ENCODE measurements around the gene RPS3.
"Not testable (repeated sequence)": the region's sequence is repeated elsewhere in the genome, so short reads cannot be mapped to it uniquely, and the experiment has no call there.

Gene RPS3

DNA sequence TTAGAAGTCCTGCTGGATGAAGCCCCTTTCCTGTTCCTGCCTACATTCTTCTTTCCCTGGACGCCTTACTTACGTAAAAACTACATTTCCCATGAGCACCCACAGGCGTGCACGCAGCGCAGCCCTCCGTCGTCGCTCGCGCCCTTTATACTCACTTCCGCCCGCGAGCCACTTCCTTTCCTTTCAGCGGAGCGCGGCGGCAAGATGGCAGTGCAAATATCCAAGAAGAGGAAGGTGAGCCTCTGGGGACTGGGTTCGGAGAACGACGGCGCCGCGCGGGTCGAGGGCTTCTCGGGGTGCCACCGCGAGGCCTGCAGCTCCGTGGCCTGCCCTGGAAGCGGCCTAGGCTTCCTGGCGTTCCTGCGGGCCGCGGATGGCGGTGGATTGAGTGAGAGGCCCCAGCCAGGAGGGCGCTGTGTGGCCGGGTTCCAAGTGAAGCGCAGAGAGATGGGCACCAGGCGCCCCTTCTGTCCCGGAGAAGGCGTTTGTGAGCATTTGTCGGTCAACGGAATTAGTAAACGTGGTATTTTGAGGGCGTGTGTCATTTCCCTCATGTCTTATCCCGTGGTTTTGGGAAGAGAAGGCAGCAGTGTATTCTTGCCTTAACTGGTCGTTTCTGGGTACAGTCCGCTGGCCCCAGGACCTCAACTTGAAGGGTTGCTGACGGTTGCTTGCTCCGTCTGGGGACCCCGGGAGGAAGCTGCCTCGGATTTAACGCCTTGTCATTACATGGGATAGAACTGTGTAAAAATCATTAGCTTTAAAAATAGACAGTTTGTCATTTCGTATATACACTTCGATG is at the start of gene RPS3:
Gene RPS3 (plus strand): TSS at position 175 of the 802 bp plus-strand sequence. CDS start 30 bp downstream, at position 205.
- peak; percentile 96 for DNase-seq

DNA sequence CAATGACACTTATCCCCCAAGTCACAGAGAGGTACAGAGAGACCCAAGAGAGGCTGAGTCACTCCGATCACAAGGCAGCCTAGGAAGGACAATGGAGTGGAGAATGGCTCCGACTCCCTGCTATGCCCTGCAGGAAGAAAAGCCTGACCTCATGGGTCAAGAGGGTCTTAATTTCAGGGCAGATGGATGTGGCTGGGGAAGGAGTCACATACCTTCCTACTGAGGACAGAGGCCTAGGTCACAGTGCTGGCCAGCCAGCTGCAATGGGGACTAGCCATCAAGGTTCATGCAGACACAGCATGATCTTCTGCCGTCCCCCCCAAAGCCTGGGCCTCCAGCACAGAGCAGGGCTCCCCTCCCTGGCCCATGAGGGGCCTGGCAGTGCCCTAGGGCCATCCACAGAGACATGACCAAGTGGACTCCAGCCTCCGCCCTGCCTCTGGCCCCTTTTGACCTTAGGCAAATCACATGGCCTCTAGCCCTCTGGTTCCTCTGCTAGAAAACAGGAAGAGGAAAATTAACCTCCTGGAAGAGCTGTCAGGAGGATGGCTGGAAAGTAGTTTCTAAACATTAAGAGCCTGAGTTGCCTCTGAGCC is 49.7 kb upstream of the RPS3 start:
- DNase-seq = no peak

DNA sequence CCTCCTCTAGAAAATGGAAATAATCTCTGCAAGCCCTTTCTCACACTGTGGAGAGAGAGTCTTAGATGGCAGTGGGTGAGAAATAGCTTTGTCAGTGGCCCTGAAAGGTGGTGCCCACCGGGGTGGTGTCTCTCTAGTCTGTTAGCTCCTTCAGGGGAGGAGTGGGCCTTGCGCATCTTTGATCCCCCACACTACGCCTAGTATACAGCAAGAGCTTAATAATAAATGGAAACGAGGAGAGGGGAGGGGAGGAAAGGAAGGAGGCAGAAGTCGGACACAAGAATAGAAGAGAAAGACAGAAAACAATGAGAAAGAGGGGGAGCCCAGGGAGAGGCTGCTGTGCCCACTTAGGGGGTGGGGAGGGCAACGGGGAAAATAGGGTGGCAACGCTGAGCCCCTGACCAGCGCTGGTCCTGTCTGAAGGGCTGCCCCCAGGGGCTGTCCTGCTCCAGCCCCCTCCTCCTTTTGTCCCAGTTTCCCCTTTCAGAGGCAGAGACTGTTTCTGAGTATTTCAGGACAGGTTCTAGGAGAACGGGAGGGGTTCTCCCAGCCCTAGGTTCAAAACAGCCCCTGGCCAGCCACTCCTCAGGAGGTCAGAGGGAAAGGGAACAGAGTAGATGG is 49.1 kb upstream of the RPS3 start:
- DNase-seq = no peak

DNA sequence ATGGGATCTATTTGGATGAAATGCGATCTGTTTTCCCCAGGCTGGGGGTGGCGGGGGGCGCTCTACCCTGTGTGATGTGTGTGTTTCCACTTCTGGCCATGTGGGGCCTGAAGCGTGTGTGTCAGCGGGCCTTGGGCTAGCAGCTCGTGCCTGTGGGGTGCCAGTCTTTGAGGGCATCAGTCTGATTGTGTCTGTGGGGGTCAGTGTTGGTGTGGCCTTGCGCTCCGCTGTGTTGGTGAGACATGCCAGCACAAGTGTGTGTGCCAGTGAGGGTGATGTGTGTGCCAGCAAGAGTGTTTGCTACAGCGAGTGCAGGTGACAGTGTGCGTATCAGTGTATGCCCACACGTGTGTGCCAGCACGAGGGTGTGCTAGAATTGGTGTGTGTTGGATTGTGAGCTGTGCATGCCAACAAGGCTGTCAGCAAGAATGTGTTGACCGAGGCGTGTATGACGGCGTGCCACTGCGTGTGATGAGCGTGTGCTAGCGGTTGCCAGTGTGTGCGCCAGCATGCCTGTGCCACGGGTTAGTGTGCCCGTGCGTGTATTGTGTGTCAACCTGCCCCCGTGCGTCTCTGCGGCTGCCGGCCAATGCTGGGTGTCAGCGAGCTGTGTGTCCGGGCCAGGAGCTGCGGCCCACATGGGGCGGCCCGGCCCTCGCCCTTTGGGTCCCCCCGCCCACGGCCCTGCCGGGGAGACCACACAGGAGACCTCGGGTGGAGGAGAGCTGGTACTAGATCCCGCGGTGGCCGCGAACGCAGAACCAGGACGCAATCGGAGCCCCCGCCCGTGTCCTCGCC is 48.4 kb upstream of the RPS3 start:
- DNase-seq = no peak

DNA sequence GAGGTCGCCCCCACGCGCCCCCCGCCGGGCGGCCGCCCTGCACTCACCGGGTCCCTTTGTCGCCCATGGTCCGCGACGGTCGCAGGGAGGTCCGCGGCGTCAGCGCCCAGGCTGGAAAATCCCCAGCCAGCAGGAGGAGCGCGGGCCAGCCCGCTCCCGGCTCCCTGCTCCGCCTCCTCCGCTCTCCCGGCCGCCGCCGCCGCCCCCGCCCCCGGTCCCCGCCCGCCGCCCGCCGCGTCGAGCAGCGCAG is 47.9 kb upstream of the RPS3 start, which contains the start of gene ARRB1:
Gene ARRB1 (minus strand): TSS at position 121 of the 250 bp plus-strand sequence. CDS start 54 bp downstream, at position 67.
- no peak for DNase-seq

DNA sequence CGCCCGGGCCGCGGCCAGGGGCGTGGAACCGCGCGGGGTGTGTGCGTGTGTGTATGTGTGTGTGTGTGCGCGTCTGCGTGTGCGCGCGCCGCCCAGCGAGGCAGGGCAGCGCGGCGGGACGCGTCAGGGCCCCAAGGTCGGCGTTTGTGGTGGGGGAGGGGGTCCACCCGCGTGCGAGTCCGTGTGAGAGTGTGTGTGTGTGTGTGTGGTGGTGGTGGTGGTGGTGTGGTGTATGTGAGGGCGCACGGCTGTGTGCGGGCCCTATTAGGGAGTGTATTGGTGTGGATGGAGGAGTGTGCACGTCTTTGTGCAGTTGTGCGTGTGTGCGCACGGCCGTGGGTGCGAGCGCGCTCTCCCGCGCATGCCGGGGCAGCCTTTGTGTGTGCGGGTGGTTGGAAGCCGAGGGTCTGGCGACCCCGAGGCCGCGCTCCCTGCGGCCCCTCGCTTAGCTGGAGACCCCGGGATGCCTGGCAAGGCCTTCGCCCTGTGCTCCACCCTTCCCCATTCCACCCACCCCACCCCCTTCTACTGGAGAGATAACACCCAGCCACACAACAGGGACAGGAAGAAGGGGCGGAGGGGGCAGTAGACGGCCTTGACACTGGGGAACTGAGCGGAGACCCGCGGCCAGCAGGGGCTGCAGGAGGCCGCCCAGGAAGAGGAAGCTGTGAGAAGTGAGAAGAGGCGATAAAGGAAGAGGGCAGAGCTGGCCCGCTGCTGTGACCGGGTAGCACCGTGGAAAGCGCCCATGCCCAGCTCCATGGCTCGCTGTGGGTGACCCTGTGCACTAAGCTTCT is 47.3 kb upstream of the RPS3 start:
- DNase-seq = no peak

DNA sequence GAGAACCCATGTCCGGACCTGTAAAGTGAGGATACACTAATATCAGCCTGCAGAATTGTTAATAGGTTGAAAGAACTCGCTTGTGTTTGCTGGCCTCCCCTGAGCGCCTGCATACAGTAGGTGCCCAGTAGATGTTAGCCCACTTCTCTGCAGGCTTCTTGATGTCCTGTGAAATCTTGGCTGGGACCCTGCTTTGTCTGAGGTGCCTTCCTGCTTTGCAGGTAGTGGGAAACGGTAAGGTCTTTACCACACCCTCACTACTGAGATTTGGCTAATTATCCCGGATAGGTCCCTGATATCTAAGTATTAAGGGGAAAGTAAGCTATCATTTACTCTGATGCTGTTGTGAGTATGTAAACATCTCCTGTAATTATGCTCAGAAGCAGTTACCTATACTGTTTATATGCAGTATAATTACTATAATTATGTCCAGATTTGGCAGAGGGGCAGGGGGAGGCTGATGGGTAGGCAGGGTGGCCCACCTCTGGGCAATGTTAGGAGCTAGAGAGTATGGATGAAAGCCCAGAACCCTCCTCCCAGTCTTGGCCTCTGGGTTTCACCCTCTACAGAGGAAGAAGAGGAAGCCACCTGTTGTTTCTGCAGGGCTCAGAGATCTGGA is 46.6 kb upstream of the RPS3 start:
- DNase-seq = no peak

DNA sequence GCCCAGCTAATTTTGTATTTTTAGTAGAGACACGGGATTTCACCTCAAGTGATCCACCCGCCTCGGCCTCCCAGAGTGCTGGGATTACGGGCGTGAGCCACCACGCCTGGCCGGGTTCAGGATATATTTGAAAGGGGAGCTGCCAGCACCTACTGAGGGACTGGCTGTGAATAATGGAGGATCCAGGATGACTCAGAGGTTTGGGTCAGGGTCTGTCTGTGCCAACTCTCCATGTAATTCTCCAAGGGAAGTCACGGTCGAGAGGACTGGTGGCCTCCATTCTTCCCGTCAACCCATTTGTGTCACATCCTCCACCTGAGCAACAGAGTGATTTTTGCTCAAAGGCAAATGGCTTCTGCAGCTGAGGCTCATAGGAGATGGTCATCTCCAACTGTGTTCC is 44.3 kb upstream of the RPS3 start:
- no peak for DNase-seq

DNA sequence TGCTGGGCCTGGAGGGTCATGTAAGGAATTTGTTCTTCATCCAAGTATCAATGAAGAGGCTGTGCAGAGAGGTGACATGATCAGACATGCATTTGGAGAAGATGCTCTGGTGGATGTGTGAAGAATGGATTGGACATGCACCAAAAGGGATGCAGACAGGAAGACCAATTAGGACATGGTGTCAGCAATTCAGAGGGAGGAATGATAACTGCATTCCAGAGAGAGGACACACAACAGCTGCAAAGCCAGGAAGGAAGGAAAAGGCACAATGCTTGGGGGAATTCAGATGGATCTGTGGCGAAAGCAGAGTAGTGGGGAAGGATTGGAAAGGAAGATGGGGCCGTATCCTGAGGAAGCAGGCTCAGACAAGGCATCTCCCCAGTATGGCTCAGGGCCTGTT is 42.7 kb upstream of the RPS3 start:
- DNase-seq = no peak

DNA sequence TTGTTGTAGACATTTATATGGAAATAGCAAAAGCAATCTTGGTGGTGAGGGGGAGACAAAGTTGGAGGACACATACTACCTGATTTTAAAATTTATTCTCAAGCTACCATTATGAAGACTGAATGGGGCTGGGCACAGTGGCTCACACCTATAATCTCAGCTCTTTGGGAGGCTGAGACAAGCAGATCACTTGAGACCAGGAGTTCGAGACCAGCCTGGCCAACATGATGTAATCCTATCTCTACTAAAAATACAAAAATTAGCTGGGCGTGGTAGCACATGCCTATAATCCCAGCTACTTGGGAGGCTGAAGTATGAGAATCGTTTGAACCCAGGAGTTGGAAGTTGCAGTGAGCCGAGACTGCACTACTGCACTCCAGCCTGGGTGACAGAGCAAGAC is 37.0 kb upstream of the RPS3 start:
- not testable (repeated sequence) for DNase-seq

DNA sequence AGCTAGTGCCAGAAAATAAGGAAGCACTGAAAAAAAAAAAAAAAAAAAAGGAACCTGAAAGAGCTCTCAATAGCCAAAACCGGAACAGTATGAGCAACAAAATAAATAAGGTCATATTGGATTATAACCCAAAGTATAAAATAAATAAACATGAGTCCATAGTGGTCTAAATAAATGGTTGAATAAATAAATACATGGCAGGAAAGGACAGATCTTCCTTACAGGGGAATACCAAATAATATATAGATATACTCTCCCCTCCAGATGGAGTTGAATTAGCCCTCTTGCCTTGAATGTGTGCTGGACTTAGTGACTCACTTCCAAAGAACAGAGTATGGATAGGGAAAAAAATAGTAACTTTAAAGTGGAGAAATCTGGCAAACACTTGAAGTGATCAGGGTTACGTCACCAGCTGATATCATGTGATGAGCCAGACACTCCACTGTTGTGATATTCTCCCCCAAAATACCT is 33.6 kb upstream of the RPS3 start:
- peak; percentile 43 for DNase-seq

DNA sequence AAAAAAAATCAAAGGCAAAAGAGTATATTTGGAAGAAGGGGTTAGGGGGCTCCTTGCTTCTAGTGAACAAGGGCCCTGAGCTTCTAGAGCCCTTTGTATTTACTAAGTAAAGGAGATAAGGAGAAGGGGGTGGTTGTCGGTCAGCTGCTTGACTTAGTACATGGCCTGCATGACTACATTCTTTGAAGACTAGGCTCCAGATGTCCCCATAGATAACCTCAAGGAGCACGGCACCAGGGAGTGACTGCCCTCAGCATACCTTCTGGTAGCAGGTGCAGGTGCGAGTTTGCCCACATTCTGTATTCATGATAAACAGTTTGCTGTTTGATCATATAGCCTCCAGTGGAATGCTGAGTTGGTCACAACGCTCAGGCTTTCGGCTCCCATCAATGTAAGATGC is 32.5 kb upstream of the RPS3 start:
- DNase-seq = not testable (repeated sequence)

DNA sequence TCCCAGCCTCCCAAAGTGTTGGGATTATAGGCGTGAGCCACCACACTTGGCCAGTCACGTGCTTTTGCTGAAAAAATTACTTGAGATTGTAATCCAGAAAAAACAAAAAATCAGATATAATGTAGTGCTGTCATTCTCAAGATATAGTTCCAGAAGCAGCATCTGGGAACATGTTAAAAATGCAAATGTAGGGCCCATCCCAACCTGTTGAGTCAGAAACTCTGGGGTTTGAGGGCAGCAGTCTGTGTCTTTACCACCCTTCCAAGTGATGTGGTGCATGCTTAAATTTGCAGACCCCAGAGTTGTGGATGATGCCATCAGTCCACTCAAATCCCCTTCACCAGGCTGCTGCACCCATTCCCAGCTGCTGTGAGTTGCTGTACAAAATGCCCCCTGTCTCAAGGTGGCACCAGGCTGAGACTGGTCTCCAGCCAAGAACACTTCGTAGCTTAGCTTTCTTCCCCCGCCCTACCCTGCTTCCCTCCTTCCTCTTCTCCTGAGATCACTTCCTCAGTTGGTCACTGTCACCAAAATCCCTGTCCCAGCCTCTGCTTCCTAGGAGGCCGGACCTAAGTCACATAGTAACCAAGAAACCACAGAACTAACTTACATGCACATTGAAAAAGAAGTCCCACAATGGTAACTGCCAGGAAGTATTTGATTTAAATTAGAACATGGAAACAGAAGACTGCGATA is 29.6 kb upstream of the RPS3 start:
- no peak for DNase-seq

DNA sequence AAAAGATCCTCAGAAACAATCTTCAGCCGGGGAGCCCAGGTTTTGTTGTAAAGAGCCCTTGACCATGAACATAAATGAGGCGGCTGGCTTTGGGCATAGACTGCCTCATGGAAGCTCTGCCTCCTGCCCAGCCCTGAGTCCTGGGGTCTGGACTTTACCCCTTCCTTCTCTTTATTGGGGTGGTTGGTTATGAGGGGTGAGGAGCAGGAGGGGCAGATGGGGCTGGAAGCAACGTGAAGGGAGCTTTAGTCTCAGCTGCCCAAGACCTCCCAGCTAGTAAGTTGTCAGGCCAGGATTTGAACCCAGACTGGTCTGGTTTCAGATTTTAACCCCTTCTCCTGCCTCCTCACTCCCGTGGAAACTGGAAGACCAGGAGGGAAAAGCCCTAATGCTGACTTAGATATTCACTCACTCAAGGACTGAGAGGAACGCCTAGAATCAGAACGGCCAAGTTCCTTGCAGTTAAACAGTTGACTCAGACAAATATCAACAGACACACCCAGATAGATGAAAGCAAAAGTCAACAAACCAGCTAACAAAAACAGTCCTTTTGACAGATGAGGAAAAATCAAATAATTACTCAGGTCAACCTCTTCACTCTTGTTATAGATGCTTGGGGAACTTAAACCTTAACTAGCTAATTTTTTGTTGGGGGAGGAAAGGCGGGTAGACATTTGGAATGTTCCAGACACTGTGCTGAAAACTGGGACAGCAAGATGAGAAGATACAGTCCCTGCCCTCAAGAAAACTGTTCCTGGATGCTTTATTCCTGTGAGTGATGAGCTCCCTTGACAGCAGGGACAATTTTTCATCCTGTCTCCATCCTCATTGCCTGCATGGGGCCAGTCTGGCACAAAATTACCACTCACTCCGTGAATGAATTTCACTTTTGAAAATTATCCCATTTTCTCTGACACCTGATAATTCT is 27.1 kb upstream of the RPS3 start:
- DNase-seq = peak; percentile 78

DNA sequence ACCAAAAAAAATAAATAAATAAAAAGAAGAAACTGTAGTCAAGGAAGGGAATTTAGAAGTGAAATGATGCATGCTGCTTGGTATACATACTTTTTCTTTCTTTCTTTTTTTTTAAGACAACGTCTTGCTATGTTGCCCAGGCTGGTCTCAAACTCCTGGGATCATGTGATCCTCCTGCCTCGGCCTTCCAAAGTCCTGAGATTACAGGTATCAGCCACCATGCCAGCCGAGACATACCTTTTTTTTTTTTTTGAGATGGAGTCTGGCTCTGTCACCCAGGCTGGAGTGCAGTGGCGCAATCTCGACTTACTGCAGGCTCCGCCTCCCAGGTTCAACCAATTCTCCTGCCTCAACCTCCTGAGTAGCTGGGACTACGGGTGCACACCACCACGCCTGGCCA is 26.1 kb upstream of the RPS3 start:
- no peak for DNase-seq

DNA sequence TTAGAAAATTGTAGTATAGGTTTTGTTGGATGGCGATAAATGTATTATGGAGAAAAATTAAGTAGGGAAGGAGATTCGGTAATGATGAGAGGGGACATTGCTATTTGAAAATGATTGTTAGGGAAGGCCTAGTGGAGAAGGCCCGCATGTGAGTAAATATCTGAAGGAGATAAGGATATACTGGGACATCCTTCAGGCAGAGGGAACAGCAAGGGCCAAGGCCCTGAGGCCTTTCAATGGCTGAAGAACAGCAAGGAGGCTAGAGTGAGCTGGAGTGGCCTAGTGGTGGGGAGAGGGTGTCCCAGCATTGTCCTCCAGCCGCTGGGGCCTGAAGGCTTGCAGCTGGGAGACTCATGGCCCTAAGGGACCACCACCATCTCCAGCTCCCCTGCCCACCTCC is 24.7 kb upstream of the RPS3 start:
- DNase-seq = no peak

DNA sequence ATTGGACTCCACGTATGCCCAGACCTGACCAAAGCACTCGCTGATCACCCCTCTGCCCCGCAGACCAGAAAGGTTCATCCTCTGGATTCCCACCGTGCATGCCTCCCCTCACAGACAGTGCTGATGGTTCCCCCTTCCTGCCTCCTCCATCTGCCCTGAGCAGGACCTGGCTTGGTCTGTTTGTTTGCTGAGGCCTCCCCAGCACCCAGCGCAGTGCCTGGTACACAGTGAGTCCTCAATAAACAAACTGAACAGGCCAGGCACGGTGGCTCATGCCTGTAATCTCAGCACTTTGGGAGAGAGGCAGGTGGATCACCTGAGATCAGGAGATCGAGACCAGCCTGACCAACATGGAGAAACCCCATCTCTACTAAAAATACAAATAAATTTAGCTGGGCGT is 23.7 kb upstream of the RPS3 start:
- DNase-seq = no peak

DNA sequence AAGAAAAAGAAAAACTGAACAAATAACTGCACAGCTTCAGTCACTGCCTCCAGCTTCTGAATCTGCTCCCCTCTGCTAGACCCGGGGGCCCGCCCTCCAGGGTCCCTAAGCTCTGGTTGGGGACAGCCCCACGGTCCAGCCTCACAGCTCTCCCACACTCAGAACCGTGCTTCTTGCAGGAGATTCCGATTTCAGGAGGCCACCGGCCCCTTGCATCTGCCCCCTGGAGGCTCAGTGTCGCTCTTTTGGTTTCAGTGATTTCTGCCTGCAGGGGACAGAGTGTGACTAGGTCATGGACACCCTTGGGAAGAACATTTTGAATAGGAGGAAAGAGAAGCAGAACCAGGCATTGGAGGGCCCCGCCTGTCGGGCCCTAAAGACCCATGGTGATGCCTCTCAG is 23.1 kb upstream of the RPS3 start:
- DNase-seq = no peak

DNA sequence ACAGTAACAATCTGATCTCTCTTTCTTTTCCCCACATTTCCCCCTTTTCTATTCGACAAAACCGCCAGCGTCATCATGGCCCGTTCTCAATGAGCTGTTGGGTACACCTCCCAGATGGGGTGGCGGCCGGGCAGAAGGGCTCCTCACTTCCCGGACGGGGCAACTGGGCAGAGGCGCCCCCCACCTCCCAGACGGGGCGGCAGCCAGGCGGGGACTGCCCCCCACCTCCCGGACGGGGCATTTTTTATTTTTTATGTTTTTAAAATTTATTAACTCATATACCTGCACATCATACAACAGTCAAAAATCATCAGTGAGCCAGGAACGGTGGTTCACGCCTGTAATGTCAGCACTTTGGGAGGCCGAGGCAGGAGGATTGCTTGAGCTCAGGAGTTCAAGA is 20.5 kb upstream of the RPS3 start:
- not testable (repeated sequence) for DNase-seq

DNA sequence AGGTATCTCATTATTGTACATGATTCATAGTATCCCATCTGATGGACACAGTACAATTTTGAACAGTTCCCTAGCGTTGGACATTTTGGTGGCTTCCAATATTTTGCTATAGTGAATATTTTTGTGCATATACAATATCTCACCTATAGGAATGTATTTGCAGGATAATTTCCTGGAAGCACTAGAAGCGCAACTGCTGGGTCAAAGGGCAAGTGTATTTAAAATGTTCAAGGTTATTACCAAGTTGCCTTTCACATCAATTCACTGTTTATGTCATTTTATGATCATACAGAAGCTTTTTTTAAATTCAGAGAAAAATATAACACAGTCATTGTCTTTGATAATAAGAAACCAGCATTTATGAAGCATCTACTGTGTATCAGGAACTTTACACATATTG is 19.1 kb upstream of the RPS3 start:
- DNase-seq = no peak

Measured in DMS79 treated with DMSO at 0.1 percent for 48 hours (cell line).